Measurements from ENCODE around the gene TUBB2B. TPM values are rescaled to one million over a fixed set of nuclear protein-coding genes. Genes with fewer than 3 reads are reported as not detected.

Gene TUBB2B
- total and polyA plus RNA-seq, 9 of the 15 experiments (the other 6 are each of a cell fraction or from before 2014, with no cell fraction given), result 0.11 to 9.7 (median 4.6) TPM

- TF ChIP-seq, protein P1, sequence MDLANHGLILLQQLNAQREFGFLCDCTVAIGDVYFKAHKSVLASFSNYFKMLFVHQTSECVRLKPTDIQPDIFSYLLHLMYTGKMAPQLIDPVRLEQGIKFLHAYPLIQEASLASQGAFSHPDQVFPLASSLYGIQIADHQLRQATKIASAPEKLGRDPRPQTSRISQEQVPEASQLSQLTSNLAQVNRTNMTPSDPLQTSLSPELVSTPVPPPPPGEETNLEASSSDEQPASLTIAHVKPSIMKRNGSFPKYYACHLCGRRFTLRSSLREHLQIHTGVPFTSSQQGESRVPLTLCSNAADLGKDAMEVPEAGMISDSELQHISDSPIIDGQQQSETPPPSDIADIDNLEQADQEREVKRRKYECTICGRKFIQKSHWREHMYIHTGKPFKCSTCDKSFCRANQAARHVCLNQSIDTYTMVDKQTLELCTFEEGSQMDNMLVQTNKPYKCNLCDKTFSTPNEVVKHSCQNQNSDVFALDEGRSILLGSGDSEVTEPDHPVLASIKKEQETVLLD (IDR thresholded peaks at IDR 0.05), result no peak
- no peak for TF ChIP-seq TEAD2 (tag; IDR thresholded peaks at IDR 0.05)
- no peak for TF ChIP-seq BRD9 (IDR thresholded peaks at IDR 0.05; ENCODE audit: low read depth, partially characterized antibody)
- TF ChIP-seq NBN (IDR thresholded peaks at IDR 0.05; ENCODE audit: low read depth), result no peak
- TF ChIP-seq ETV6 (IDR thresholded peaks at IDR 0.05; ENCODE audit: borderline replicate concordance in 1 of 2, low read depth in 2 of 2, low read length in 1 of 2), result no peak
- no peak for TF ChIP-seq ETV6 (CRISPR knock-in tag; IDR thresholded peaks at IDR 0.05; ENCODE audit: borderline replicate concordance)
- TF ChIP-seq ATF6 (CRISPR knock-in tag; IDR thresholded peaks at IDR 0.05), result no peak
- no peak for TF ChIP-seq POLR2H (tag; IDR thresholded peaks at IDR 0.05; ENCODE audit: low read depth)
- TF ChIP-seq NCOA6 (IDR thresholded peaks at IDR 0.05), result 0 out of 2 replicates have a peak, but pooled peaks have one; percentile 29
- peak; percentile 36; the same call in 1 of the 2 replicates for TF ChIP-seq ATF3 (IDR thresholded peaks at IDR 0.05)
- TF ChIP-seq ATF3 (CRISPR knock-in tag; conservative IDR thresholded peaks at IDR 0.05), result no peak
- no peak for TF ChIP-seq ELF4 (CRISPR knock-in tag; IDR thresholded peaks at IDR 0.05)
- no peak for TF ChIP-seq NR3C1 (CRISPR knock-in tag; IDR thresholded peaks at IDR 0.05)
- no peak for TF ChIP-seq RAD51 (IDR thresholded peaks at IDR 0.05; ENCODE audit: borderline replicate concordance, low read depth)
- TF ChIP-seq THAP12 (CRISPR knock-in tag; IDR thresholded peaks at IDR 0.05), result no peak
- no peak for TF ChIP-seq NFRKB (IDR thresholded peaks at IDR 0.05; ENCODE audit: low read depth)
- TF ChIP-seq, protein P2, sequence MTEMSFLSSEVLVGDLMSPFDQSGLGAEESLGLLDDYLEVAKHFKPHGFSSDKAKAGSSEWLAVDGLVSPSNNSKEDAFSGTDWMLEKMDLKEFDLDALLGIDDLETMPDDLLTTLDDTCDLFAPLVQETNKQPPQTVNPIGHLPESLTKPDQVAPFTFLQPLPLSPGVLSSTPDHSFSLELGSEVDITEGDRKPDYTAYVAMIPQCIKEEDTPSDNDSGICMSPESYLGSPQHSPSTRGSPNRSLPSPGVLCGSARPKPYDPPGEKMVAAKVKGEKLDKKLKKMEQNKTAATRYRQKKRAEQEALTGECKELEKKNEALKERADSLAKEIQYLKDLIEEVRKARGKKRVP (CRISPR knock-in tag; IDR thresholded peaks at IDR 0.05), result no peak
- TF ChIP-seq CBX3 (IDR thresholded peaks at IDR 0.05; ENCODE audit: borderline replicate concordance in 1 of 2, low read length in 2 of 2), result no peak
Measured at GRCh38 chr6:3213334-3213695, 14.1 kb downstream of the TUBB2B start (continued).
